MM.1S (cell line): ENCODE measurements around the gene DCUN1D3.

Source experiments
- DNase-seq: peaks from one replicate; pipeline ENCODE4 v3.0.0-alpha.2; 2015
- H2AFZ ChIP-seq: fragments of 300-600 bp; sonication (generic); 2 replicates; pipeline ENCODE4 v1.6.0; 2016; ENCODE audit warnings: antibody characterized with exemption, low read length
- H3F3A ChIP-seq: fragments of 300-600 bp; sonication (generic); 2 replicates; pipeline ENCODE4 v1.6.1; 2016; ENCODE audit warnings: mild to moderate bottlenecking, antibody characterized with exemption, low read length, moderate library complexity, mixed read lengths; ENCODE audit not compliant: insufficient read depth
- H3K27ac ChIP-seq: fragments of 300-600 bp; sonication (generic); 2 replicates; pipeline ENCODE4 v1.5.1; 2016; ENCODE audit warnings: mild to moderate bottlenecking, low read length
- H3K27me3 ChIP-seq: fragments of 300-600 bp; sonication (generic); replicated peaks from 2 replicates; pipeline ENCODE4 v1.6.0; 2016; ENCODE audit warnings: low read length; ENCODE audit not compliant: insufficient read depth
- H3K36me3 ChIP-seq: fragments of 300-600 bp; sonication (generic); replicated peaks from 2 replicates; pipeline ENCODE4 v1.6.1; 2016; ENCODE audit warnings: mild to moderate bottlenecking, low read length, mixed read lengths; ENCODE audit not compliant: insufficient read depth
- H3K4me1 ChIP-seq: fragments of 300-600 bp; sonication (generic); 2 replicates; pipeline ENCODE4 v1.6.1; 2016; ENCODE audit warnings: low read length, mixed read lengths
- H3K4me2 ChIP-seq: fragments of 300-600 bp; sonication (generic); 2 replicates; pipeline ENCODE4 v1.6.0; 2016; ENCODE audit warnings: low read depth, low read length
- H3K4me3 ChIP-seq: fragments of 300-600 bp; sonication (generic); 2 replicates; pipeline ENCODE4 v1.5.1; 2016; ENCODE audit warnings: low read length, mixed read lengths
- H3K79me2 ChIP-seq: fragments of 300-600 bp; sonication (generic); 2 replicates; pipeline ENCODE4 v1.6.1; 2016; ENCODE audit warnings: mixed run types, low read length, mixed read lengths
- H3K9ac ChIP-seq: fragments of 300-600 bp; sonication (generic); 2 replicates; pipeline ENCODE4 v1.6.1; 2016; ENCODE audit warnings: low read length, mixed read lengths
- H3K9me2 ChIP-seq: fragments of 300-600 bp; sonication (generic); replicated peaks from 2 replicates; pipeline ENCODE4 v1.6.1; 2016; ENCODE audit warnings: mild to moderate bottlenecking, low read length, mixed read lengths; ENCODE audit not compliant: insufficient read depth
- H3K9me3 ChIP-seq: fragments of 300-600 bp; sonication (generic); replicated peaks from 2 replicates; pipeline ENCODE4 v1.6.1; 2016; ENCODE audit warnings: mild to moderate bottlenecking, low read length, mixed read lengths; ENCODE audit not compliant: insufficient read depth
- H4K20me1 ChIP-seq: fragments of 300-600 bp; sonication (generic); 2 replicates; pipeline ENCODE4 v1.6.1; 2016; ENCODE audit warnings: mild to moderate bottlenecking, low read length, moderate library complexity, mixed read lengths; ENCODE audit not compliant: insufficient read depth
- CTCF ChIP-seq: fragments of 300-600 bp; sonication (generic); IDR thresholded peaks from 2 replicates; pipeline ENCODE4 v1.5.1; 2016; ENCODE audit warnings: antibody characterized with exemption, low read length, mixed read lengths
- EZH2 ChIP-seq: fragments of 300-600 bp; sonication (generic); optimal IDR thresholded peaks from 2 replicates; pipeline ENCODE3; 2017; ENCODE audit warnings: low read depth, mild to moderate bottlenecking, antibody characterized with exemption, low read length, mixed read lengths
- EZH2phosphoT487 ChIP-seq: fragments of 300-600 bp; sonication (generic); IDR thresholded peaks from 2 replicates; pipeline ENCODE4 v1.6.1; 2018; ENCODE audit warnings: antibody characterized with exemption, low read length

Gene DCUN1D3

DNA sequence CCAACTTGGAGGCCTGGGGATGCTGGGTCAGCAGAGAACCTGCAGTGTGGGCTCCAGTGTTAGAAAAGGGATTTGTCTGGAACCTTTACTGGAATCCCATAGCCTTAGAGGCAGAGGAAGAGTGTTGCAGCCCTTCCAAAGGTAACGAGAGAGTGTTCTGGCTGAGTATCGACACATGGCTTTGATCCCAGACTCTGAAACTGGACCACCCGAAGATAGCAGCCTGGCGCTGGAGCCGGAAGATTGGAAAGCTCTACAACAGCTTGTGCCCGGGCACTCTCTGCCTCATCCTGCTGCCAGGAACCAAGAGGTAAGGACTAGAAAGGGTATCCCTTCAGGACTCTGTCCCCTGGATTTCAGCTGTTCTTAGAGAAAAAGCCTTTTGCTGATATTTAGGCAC lies 54.1 kb downstream of the DCUN1D3 start:
- Histone ChIP-seq H3K4me3 (no peak overlapping the region), H3K79me2 (no peaks in the 10 kb centered on the region), H3K27ac (no peak overlapping the region), H3K9me2 (no peaks in the 10 kb centered on the region), H3K36me3 (no peaks in the 10 kb centered on the region), H2AFZ (no peak overlapping the region), H3F3A (no peaks in the 10 kb centered on the region), H3K9me3 (no peaks in the 10 kb centered on the region), H3K4me1 (no peaks in the 10 kb centered on the region), H3K9ac (no peak overlapping the region), H3K4me2 (no peak overlapping the region), H4K20me1 (no peaks in the 10 kb centered on the region), H3K27me3 (no peaks in the 10 kb centered on the region)
- no peak for DNase-seq
- TF ChIP-seq EZH2, result no peak
- no peak for TF ChIP-seq CTCF
- TF ChIP-seq EZH2phosphoT487, result no peak

- TF ChIP-seq EZH2phosphoT487 (no peak), EZH2 (no peak), CTCF (no peak)
- DNase-seq, result no peak
- Histone ChIP-seq H3K4me3 (no peak overlapping the region), H3F3A (no peaks in the 10 kb centered on the region), H3K9me3 (no peaks in the 10 kb centered on the region), H3K27ac (no peak overlapping the region), H2AFZ (no peak overlapping the region), H3K4me1 (no peaks in the 10 kb centered on the region), H3K79me2 (no peaks in the 10 kb centered on the region), H3K4me2 (no peak overlapping the region), H3K36me3 (no peaks in the 10 kb centered on the region), H3K9ac (no peak overlapping the region), H3K9me2 (no peaks in the 10 kb centered on the region), H3K27me3 (no peaks in the 10 kb centered on the region), H4K20me1 (no peaks in the 10 kb centered on the region)
These were observed 55.6 kb downstream of the DCUN1D3 start for GRCh38 chr16:20844588-20844987.

GRCh38 chr16:20844054-20844453 lies 56.1 kb downstream of the DCUN1D3 start:
- Histone ChIP-seq H2AFZ (no peak overlapping the region), H3F3A (no peaks in the 10 kb centered on the region), H3K27me3 (no peaks in the 10 kb centered on the region), H4K20me1 (no peaks in the 10 kb centered on the region), H3K9me3 (no peaks in the 10 kb centered on the region), H3K9ac (no peak overlapping the region), H3K4me3 (no peak overlapping the region), H3K79me2 (no peaks in the 10 kb centered on the region), H3K36me3 (no peaks in the 10 kb centered on the region), H3K4me2 (no peak overlapping the region), H3K27ac (no peak overlapping the region), H3K9me2 (no peaks in the 10 kb centered on the region), H3K4me1 (no peaks in the 10 kb centered on the region)
- DNase-seq, result no peak
- TF ChIP-seq CTCF (no peak), EZH2phosphoT487 (no peak), EZH2 (no peak)
